T-helper 2 cell (primary cell): ENCODE results near the gene GNL2.
"Not testable (repeated sequence)": the region's sequence is repeated elsewhere in the genome, so short reads cannot be mapped to it uniquely, and the experiment has no call there.

Experiments used
- DNase-seq, 5 experiments: peaks; one replicate each; pipeline versions ENCODE4 v3.0.0 to v3.0.0-alpha.2; 2012 to 2022

GNL2 gene

DNA sequence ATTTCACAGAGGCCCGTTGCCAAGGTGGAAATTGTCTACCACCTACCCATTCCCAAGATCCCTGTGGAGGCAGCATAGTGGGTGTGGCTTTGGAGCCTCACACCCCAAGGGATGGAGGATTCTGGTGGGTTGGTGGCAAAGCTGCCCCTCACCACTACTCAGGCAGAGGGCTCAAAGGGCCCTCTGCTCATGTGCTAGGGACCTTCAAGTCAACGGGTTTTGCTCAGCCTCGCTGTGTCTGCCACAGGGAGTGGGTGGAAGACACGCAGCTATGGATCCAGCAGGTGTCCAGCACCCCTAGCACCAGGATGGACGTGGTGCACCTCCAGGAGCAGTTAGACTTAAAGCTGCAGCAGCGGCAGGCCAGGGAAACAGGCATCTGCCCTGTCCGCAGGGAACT, 36.7 kb downstream of the GNL2 start:
- no peak for DNase-seq

DNA sequence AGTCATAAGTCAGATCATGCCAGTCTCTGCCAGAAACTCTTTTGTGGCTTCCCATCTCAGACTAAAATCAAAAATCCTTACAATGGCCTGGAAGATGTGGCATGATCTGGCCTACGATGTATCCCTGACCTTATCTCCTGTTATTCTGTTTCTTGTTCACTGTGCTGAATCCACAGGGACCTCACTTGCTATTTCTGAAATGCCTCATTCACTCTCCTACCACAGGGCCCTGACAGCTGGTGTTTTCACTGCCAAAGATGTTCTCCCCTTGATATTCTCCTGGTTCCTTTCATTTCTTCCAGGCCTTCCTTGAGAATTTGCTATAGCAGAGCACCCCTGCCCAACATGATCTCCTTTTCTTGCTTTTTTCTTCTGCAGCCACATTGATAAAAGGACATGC, 37.3 kb downstream of the GNL2 start:
- no peak for DNase-seq

DNA sequence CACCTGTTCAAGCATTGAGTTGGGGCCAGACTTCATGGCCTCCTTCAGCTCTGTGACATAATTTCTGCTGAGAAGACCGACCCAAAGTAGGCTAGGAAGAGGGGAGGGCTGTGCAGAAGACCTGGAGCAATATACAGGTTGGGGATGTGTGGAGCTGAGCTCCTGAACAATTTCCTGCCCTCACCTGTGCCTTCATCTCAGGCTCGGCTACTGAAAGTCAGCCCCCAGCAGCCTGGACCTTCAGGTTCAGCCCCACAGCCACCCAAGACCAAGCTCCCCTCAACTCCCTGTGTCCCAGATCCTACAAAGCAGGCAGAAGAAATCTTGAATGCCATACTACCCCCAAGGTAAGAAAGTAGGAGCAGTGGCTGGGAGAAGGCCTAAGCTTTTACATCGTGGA, 38.3 kb downstream of the GNL2 start:
- no peak for DNase-seq

- peak in 2 of 5 experiments; percentile 7 to 58 for DNase-seq
Measured at GRCh38 chr1:37556712-37557196, 39.0 kb downstream of the GNL2 start, which contains the start of gene DNALI1. Gene DNALI1, plus strand, starts transcription at chr1:37556940. Its CDS starts 55 bp downstream, at chr1:37556995.

DNA sequence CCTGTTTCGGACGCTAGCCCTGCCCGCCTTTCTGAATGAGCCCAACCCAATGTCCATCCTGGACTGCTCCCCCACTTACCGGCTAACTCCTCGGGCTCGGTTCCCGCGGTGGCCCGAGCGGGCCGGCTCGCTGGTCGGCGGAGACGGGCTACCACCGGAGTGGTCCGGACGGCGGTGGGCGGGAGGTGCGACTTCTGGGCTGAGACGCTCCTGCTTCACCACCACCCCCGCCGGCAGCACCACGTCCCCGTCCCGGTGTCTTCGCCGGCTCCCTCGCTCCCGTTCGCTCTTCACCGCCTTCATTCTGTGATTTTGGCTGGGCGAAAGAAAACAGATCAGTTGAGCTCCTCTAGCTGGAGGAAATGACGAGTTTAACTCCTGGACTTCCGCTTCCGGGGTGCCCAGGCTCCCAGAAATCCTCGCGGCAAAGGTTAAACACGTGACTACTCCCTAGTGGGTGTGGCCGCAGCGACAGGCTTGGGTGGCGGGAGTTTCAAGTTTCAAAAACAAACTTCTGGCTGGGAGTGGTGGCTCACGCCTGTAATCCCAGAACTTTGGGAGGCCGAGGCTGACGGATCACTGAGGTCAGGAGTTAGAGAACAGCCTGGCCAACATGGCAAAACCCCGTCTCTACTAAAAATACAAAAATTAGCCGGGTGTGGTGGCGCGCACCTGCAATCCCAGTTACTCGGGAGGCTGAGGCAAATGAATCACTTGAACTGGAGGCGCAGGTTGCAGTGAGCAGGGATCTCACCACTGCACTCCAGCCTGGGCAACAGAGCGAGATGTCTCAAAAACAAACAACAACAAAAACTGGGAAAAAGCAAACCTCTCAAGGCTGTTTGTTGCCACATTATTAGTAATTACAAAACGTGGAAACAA, 41.6 kb downstream of the GNL2 start, which contains the start of gene SNIP1:
SNIP1 (minus strand) TSS at position 367 of the 882 bp plus-strand sequence; CDS start at position 303, 64 bp downstream.
- peak; percentile 65 to 97 (median 87) for DNase-seq

- no peak for DNase-seq
Measured at GRCh38 chr1:37553598-37553926, 42.2 kb downstream of the GNL2 start.

GRCh38 chr1:37549341-37549740, 46.4 kb downstream of the GNL2 start:
- DNase-seq: no peak

- DNase-seq: no peak
Measured at GRCh38 chr1:37545019-37545418, 50.7 kb downstream of the GNL2 start.

DNA sequence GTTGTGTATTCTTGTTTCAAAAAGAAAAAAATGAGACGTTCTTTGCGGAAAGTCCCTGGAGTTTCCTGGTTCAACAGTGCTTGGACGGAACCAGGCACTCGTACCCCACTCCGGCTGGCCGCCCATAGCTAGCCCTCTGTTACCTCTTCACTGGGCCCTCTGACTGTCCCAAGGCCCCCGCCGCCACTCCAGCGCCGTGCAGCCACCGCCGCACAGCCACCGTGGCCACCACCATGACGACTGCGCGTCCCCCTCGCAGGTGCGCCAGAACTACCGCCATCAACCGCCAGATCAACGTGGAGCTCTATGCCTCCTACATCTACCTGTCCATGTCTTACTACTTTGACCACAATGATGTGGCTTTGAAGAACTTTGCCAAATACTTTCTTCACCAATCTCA, 51.2 kb downstream of the GNL2 start:
- DNase-seq: no peak

- no peak for DNase-seq
Measured at GRCh38 chr1:37540036-37540785, 55.5 kb downstream of the GNL2 start.

DNA sequence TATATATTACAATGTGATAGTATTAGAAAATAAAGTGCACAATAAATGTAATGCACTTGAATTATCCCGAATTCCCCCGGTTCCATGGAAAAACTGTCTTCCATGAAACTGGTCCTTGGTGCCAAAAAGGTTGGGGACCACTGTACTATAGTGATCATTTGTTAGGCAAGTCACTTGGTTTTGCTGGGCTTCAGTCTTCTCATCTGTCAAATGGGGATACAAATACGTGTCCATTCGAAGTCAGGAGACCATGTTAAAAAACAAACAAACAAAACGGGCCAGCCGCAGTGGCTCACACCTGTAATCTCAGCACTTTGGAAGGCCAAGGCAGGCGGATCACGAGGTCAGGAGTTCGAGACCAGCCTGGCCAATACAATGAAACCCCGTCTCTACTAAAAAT, 56.6 kb downstream of the GNL2 start:
- DNase-seq: not testable (repeated sequence)

GRCh38 chr1:37537378-37537777, 58.4 kb downstream of the GNL2 start:
- peak in 1 of 5 experiments; percentile 60 for DNase-seq

- no peak for DNase-seq
Measured at GRCh38 chr1:37533317-37534093, 62.2 kb downstream of the GNL2 start.

- DNase-seq: not testable (repeated sequence)
Measured at GRCh38 chr1:37532418-37533156, 63.1 kb downstream of the GNL2 start.

DNA sequence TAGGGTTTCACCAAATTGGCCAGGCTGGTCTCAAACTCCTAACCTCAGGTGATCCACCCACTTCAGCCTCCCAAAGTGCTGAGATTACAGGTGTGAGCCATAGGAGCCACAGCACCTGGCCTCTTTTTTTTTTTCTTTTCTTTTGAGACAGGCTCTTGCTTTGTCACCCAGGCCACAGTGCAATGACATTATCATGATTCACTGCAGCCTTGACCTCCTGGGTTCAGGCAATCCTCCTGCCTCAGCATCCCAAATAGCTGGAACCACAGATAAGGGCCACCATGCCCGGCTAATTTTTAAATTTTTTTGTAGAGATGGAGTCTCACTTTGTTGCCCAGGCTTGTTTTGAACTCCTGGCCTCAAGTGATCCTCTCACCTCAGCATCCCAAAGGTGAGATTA, 65.8 kb downstream of the GNL2 start:
- not testable (repeated sequence) for DNase-seq

- no peak for DNase-seq
Measured at GRCh38 chr1:37519613-37520012, 76.1 kb downstream of the GNL2 start.

DNA sequence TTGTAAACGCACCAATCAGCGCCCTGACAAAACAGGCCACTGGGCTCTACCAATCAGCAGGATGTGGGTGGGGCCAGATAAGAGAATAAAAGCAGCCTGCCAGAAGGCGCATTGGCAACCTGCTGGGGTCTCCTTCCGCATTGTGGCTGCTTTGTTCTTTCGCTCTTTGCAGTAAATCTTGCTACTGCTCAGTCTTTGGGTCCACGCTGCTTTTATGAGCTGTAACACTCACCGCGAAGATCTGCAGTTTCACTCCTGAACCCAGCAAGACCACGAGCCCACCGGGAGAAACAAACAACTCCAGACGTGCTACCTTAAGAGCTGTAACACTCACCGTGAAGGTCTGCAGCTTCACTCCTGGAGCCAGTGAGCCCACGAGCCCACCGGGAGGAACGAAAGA, 76.8 kb downstream of the GNL2 start:
- DNase-seq: peak in 3 of 5 experiments; percentile 41 to 69 (median 62)

- not testable (repeated sequence) for DNase-seq
Measured at GRCh38 chr1:37518241-37518640, 77.5 kb downstream of the GNL2 start.

GRCh38 chr1:37517569-37517968, 78.2 kb downstream of the GNL2 start:
- DNase-seq: no peak
